CD8-positive, alpha-beta memory T cell (primary cell): ENCODE data around the gene NPY. TPM values are rescaled to one million over a fixed set of nuclear protein-coding genes. Genes with fewer than 3 reads are reported as not detected.
A peak's percentile ranks its signal among the peaks of the same experiment; 100 is the strongest.

Experiments
- CTCF ChIA-PET: fragments of 350-600 bp; sonication (Branson Sonifier 250); formaldehyde crosslinking; loops from one replicate; lab custom pipeline; 2021; ENCODE audit warnings: antibody characterized with exemption; lab: Charles Lee
- POLR2A ChIA-PET: fragments of 350-600 bp; sonication (Branson Sonifier 250); formaldehyde crosslinking; loops from one replicate; lab custom pipeline; 2021; ENCODE audit warnings: antibody characterized with exemption; lab: Charles Lee
- DNase-seq, 5 donors: peaks; one replicate each; pipeline versions ENCODE4 v3.0.0 to v3.0.0-alpha.2; 2020 to 2022; ENCODE audit warnings: mixed read lengths in 1 of 5
- H3K27ac ChIP-seq: one replicate; pipeline ENCODE4 v1.7.0; 2013; ENCODE audit warnings: low read depth, mild to moderate bottlenecking, low read length, moderate library complexity
- H3K27me3 ChIP-seq: 2 replicates; pipeline ENCODE4 v1.7.0; 2013; ENCODE audit warnings: low read length, mild to moderate bottlenecking; ENCODE audit not compliant: insufficient read depth, poor library complexity, severe bottlenecking
- H3K36me3 ChIP-seq: 2 replicates; pipeline ENCODE4 v1.7.0; 2013; ENCODE audit warnings: mild to moderate bottlenecking, low read length, moderate library complexity; ENCODE audit not compliant: insufficient read depth
- H3K4me1 ChIP-seq: 2 replicates; pipeline ENCODE4 v1.7.0; 2013; ENCODE audit warnings: mild to moderate bottlenecking, low read length, moderate library complexity; ENCODE audit not compliant: insufficient read depth
- H3K4me3 ChIP-seq: 2 replicates; pipeline ENCODE4 v1.7.0; 2013; ENCODE audit warnings: mild to moderate bottlenecking, low read length
- H3K9me3 ChIP-seq: 2 replicates; pipeline ENCODE4 v1.7.0; 2013; ENCODE audit warnings: mild to moderate bottlenecking, low read length
- H3K27ac Mint-ChIP-seq, 8 donors: one replicate each; pipeline ENCODE4 v1.8.0; 2020 to 2021; ENCODE audit warnings: mixed read lengths in 8 of 8, mild to moderate bottlenecking in 6 of 8, inconsistent platforms in 3 of 8, moderate library complexity in 3 of 8
- H3K27me3 Mint-ChIP-seq, 2 donors: one replicate each; pipeline ENCODE4 v1.8.0; 2020 to 2021; ENCODE audit warnings: mixed read lengths in 2 of 2, mild to moderate bottlenecking in 1 of 2, moderate library complexity in 1 of 2
- H3K36me3 Mint-ChIP-seq, 3 donors: one replicate each; pipeline ENCODE4 v1.8.0; 2020 to 2021; ENCODE audit warnings: mixed read lengths in 3 of 3, inconsistent platforms in 1 of 3, mild to moderate bottlenecking in 1 of 3
- H3K4me1 Mint-ChIP-seq, 3 donors: one replicate each; pipeline ENCODE4 v1.8.0; 2020 to 2021; ENCODE audit warnings: mixed read lengths in 3 of 3, inconsistent platforms in 1 of 3, mild to moderate bottlenecking in 1 of 3
- H3K4me3 Mint-ChIP-seq, 7 donors: one replicate each; pipeline ENCODE4 v1.8.0; 2020 to 2021; ENCODE audit warnings: mixed read lengths in 7 of 7, mild to moderate bottlenecking in 6 of 7, moderate library complexity in 4 of 7, inconsistent platforms in 2 of 7
- H3K9me3 Mint-ChIP-seq, 5 donors: one replicate each; pipeline ENCODE4 v1.8.0; 2020 to 2022; ENCODE audit warnings: mixed read lengths in 5 of 5, mild to moderate bottlenecking in 3 of 5, moderate library complexity in 2 of 5, inconsistent platforms in 1 of 5
- polyA plus RNA-seq: library from polyadenylated mRNA; unstranded; fragments of 300-500 nt; fragmentation: Illumina TruSeq; gene quantifications from one replicate; pipeline ENCODE4 v1.2.3, GENCODE V29; 2021
- total RNA-seq, 2 experiments: library from RNA; stranded (reverse); gene quantifications; one replicate each; pipeline ENCODE4 v1.2.3, GENCODE V29; 2021

NPY gene
- total RNA-seq (not detected), polyA plus RNA-seq (not detected)

GRCh38 chr7:24283897-24284698 is at the start of gene NPY:
Gene NPY, plus strand, starts transcription at chr7:24284190. Its CDS starts 1,051 bp downstream, at chr7:24285241.
- Histone ChIP-seq H3K27ac (no peak within 1 kb of the TSS), H3K4me1 (peaks cover 9% of the 10 kb centered on the region), H3K27me3 (peaks cover 3% of the 10 kb centered on the region), H3K36me3 (no peaks in the 10 kb centered on the region), H3K9me3 (no peaks in the 10 kb centered on the region), H3K4me3 (no peak within 1 kb of the TSS)
- peaks cover 2 to 23% (median 11%) of the 10 kb centered on the region in 3 donors for H3K4me1 Mint-ChIP-seq
- ChIA-PET CTCF (no interaction called here), POLR2A (no interaction called here)
- no peak for DNase-seq
- peaks cover 21 to 49% of the 10 kb centered on the region in 2 donors for H3K27me3 Mint-ChIP-seq
- H3K9me3 Mint-ChIP-seq: no peaks in the 10 kb centered on the region
- H3K27ac Mint-ChIP-seq: peak within 1 kb of the TSS in 1 of 8 donors; percentile 9
- H3K36me3 Mint-ChIP-seq: no peaks in the 10 kb centered on the region
- H3K4me3 Mint-ChIP-seq: peak within 1 kb of the TSS in 6 of 7 donors; percentile 50 to 79 (median 62)

GRCh38 chr7:24239260-24239659 is 44.7 kb upstream of the NPY start:
- no peaks in the 10 kb centered on the region for H3K9me3 Mint-ChIP-seq
- Histone ChIP-seq H3K27me3 (no peaks in the 10 kb centered on the region), H3K36me3 (no peaks in the 10 kb centered on the region), H3K27ac (no peak overlapping the region), H3K9me3 (no peaks in the 10 kb centered on the region), H3K4me1 (no peaks in the 10 kb centered on the region), H3K4me3 (no peak overlapping the region)
- H3K36me3 Mint-ChIP-seq: no peaks in the 10 kb centered on the region
- CTCF ChIA-PET: no interaction called here
- POLR2A ChIA-PET: no interaction called here
- H3K27me3 Mint-ChIP-seq: peaks cover 3 to 20% of the 10 kb centered on the region in 2 donors
- no peak for DNase-seq
- no peak overlapping the region for H3K27ac Mint-ChIP-seq
- no peak overlapping the region for H3K4me3 Mint-ChIP-seq
- no peaks in the 10 kb centered on the region for H3K4me1 Mint-ChIP-seq

GRCh38 chr7:24241206-24241605 is 42.8 kb upstream of the NPY start:
- Histone ChIP-seq H3K27me3 (no peaks in the 10 kb centered on the region), H3K27ac (no peak overlapping the region), H3K9me3 (no peaks in the 10 kb centered on the region), H3K4me1 (no peaks in the 10 kb centered on the region), H3K4me3 (no peak overlapping the region), H3K36me3 (no peaks in the 10 kb centered on the region)
- Mint-ChIP-seq H3K36me3 (no peaks in the 10 kb centered on the region), H3K27me3 (peaks cover 4 to 22% of the 10 kb centered on the region in 2 donors), H3K4me3 (no peak overlapping the region), H3K9me3 (no peaks in the 10 kb centered on the region), H3K4me1 (no peaks in the 10 kb centered on the region), H3K27ac (no peak overlapping the region)
- no peak for DNase-seq
- ChIA-PET CTCF (no interaction called here), POLR2A (no interaction called here)

GRCh38 chr7:24244554-24244953 is 39.4 kb upstream of the NPY start:
- ChIA-PET CTCF (no interaction called here), POLR2A (no interaction called here)
- no peaks in the 10 kb centered on the region for H3K4me1 Mint-ChIP-seq
- no peaks in the 10 kb centered on the region for H3K36me3 ChIP-seq
- H3K4me3 ChIP-seq: no peak overlapping the region
- no peaks in the 10 kb centered on the region for H3K4me1 ChIP-seq
- H3K27ac ChIP-seq: no peak overlapping the region
- no peaks in the 10 kb centered on the region for H3K36me3 Mint-ChIP-seq
- peaks cover 0 to 15% (median 4%) of the 10 kb centered on the region in 5 donors for H3K9me3 Mint-ChIP-seq
- H3K4me3 Mint-ChIP-seq: no peak overlapping the region
- no peaks in the 10 kb centered on the region for H3K27me3 ChIP-seq
- DNase-seq: no peak
- no peaks in the 10 kb centered on the region for H3K9me3 ChIP-seq
- H3K27me3 Mint-ChIP-seq: peaks cover 6 to 19% of the 10 kb centered on the region in 2 donors
- H3K27ac Mint-ChIP-seq: no peak overlapping the region

- no peaks in the 10 kb centered on the region for H3K4me1 Mint-ChIP-seq
- H3K4me3 ChIP-seq: no peak overlapping the region
- no peak overlapping the region for H3K27ac ChIP-seq
- H3K4me1 ChIP-seq: no peaks in the 10 kb centered on the region
- no peak for DNase-seq
- ChIA-PET POLR2A (no interaction called here), CTCF (no interaction called here)
- no peaks in the 10 kb centered on the region for H3K9me3 ChIP-seq
- H3K36me3 Mint-ChIP-seq: no peaks in the 10 kb centered on the region
- H3K27me3 ChIP-seq: no peaks in the 10 kb centered on the region
- no peaks in the 10 kb centered on the region for H3K36me3 ChIP-seq
- H3K27me3 Mint-ChIP-seq: peaks cover 6 to 15% of the 10 kb centered on the region in 2 donors
- no peak overlapping the region for H3K4me3 Mint-ChIP-seq
- peaks cover 0 to 17% (median 7%) of the 10 kb centered on the region in 5 donors for H3K9me3 Mint-ChIP-seq
- H3K27ac Mint-ChIP-seq: no peak overlapping the region
Observed at GRCh38 chr7:24245362-24245761, 38.6 kb upstream of the NPY start.

GRCh38 chr7:24249266-24249665 is 34.7 kb upstream of the NPY start:
- H3K9me3 ChIP-seq: no peaks in the 10 kb centered on the region
- Mint-ChIP-seq H3K4me1 (peaks cover 0 to 6% (median 6%) of the 10 kb centered on the region in 3 donors), H3K36me3 (no peaks in the 10 kb centered on the region), H3K27me3 (peaks cover 9% of the 10 kb centered on the region in 2 donors), H3K27ac (no peak overlapping the region), H3K9me3 (peaks cover 12 to 27% (median 19%) of the 10 kb centered on the region in 5 donors), H3K4me3 (no peak overlapping the region)
- no peaks in the 10 kb centered on the region for H3K4me1 ChIP-seq
- ChIA-PET CTCF (no interaction called here), POLR2A (no interaction called here)
- no peak overlapping the region for H3K4me3 ChIP-seq
- H3K36me3 ChIP-seq: no peaks in the 10 kb centered on the region
- no peaks in the 10 kb centered on the region for H3K27me3 ChIP-seq
- no peak for DNase-seq
- no peak overlapping the region for H3K27ac ChIP-seq

- Mint-ChIP-seq H3K4me1 (peaks cover 5 to 24% (median 23%) of the 10 kb centered on the region in 3 donors), H3K36me3 (no peaks in the 10 kb centered on the region), H3K27me3 (peaks cover 4 to 8% of the 10 kb centered on the region in 2 donors), H3K27ac (no peak overlapping the region), H3K4me3 (no peak overlapping the region), H3K9me3 (peaks cover 12 to 27% (median 19%) of the 10 kb centered on the region in 5 donors)
- no peaks in the 10 kb centered on the region for H3K9me3 ChIP-seq
- H3K36me3 ChIP-seq: no peaks in the 10 kb centered on the region
- peaks cover 13% of the 10 kb centered on the region for H3K4me1 ChIP-seq
- CTCF ChIA-PET: no interaction called here
- no peak overlapping the region for H3K27ac ChIP-seq
- no peaks in the 10 kb centered on the region for H3K27me3 ChIP-seq
- no peak overlapping the region for H3K4me3 ChIP-seq
- POLR2A ChIA-PET: no interaction called here
- no peak for DNase-seq
Observed at GRCh38 chr7:24251568-24251967, 32.4 kb upstream of the NPY start.

- no peaks in the 10 kb centered on the region for H3K36me3 ChIP-seq
- POLR2A ChIA-PET: no interaction called here
- DNase-seq: no peak
- no peak overlapping the region for H3K4me3 ChIP-seq
- no peaks in the 10 kb centered on the region for H3K27me3 ChIP-seq
- Mint-ChIP-seq H3K9me3 (peaks cover 9 to 21% (median 15%) of the 10 kb centered on the region in 5 donors), H3K4me3 (no peak overlapping the region), H3K27me3 (peaks cover 5 to 11% of the 10 kb centered on the region in 2 donors), H3K36me3 (no peaks in the 10 kb centered on the region), H3K27ac (no peak overlapping the region), H3K4me1 (peaks cover 5 to 24% (median 23%) of the 10 kb centered on the region in 3 donors)
- no peaks in the 10 kb centered on the region for H3K9me3 ChIP-seq
- H3K4me1 ChIP-seq: peaks cover 13% of the 10 kb centered on the region
- H3K27ac ChIP-seq: no peak overlapping the region
- CTCF ChIA-PET: no interaction called here
Observed at GRCh38 chr7:24255139-24255538, 28.9 kb upstream of the NPY start.
